ENCODE results near the gene MYB.
"Not testable (repeated sequence)": the region's sequence is repeated elsewhere in the genome, so short reads cannot be mapped to it uniquely, and the experiment has no call there.

Gene MYB

GRCh38 chr6:135141728-135142127, 39.4 kb upstream of the MYB start:
- no peaks in the 10 kb centered on the region for H3K36me3 ChIP-seq
- no peak overlapping the region for H3K27ac ChIP-seq
- TF ChIP-seq CTCF (IDR thresholded peaks at IDR 0.05): no peak
- H3K4me3 ChIP-seq (ENCODE audit: low read depth in 1 of 2, low read length in 1 of 2): no peak overlapping the region
- no peaks in the 10 kb centered on the region for H3K27me3 ChIP-seq
- peaks cover 16 to 25% of the 10 kb centered on the region in 2 experiments for H3K4me1 ChIP-seq (ENCODE audit: control insufficient read depth in 1 of 2, insufficient read depth in 1 of 2, low read depth in 1 of 2, low read length in 1 of 2)
- no peaks in the 10 kb centered on the region for H3K9me3 ChIP-seq

- not testable (repeated sequence) for H3K27me3 ChIP-seq; H3K9me3 ChIP-seq; H3K27ac ChIP-seq; H3K4me3 ChIP-seq (ENCODE audit: low read depth in 1 of 2, low read length in 1 of 2); H3K36me3 ChIP-seq
- H3K4me1 ChIP-seq (ENCODE audit: control insufficient read depth in 1 of 2, insufficient read depth in 1 of 2, low read depth in 1 of 2, low read length in 1 of 2): peaks cover 16 to 25% of the 10 kb centered on the region in 2 experiments
Observed at GRCh38 chr6:135142232-135142631, 38.9 kb upstream of the MYB start.

GRCh38 chr6:135144673-135145062, 36.4 kb upstream of the MYB start:
- no peaks in the 10 kb centered on the region for H3K36me3 ChIP-seq
- H3K4me3 ChIP-seq (ENCODE audit: low read depth in 1 of 2, low read length in 1 of 2): no peak overlapping the region
- no peaks in the 10 kb centered on the region for H3K9me3 ChIP-seq
- peaks cover 32 to 37% of the 10 kb centered on the region in 2 experiments for H3K4me1 ChIP-seq (ENCODE audit: control insufficient read depth in 1 of 2, insufficient read depth in 1 of 2, low read depth in 1 of 2, low read length in 1 of 2)
- TF ChIP-seq CTCF (IDR thresholded peaks at IDR 0.05): no peak
- H3K27ac ChIP-seq: no peak overlapping the region
- H3K27me3 ChIP-seq: no peaks in the 10 kb centered on the region

- H3K4me3 ChIP-seq (ENCODE audit: low read depth in 1 of 2, low read length in 1 of 2): peak overlapping the region; percentile 32 to 37
- no peaks in the 10 kb centered on the region for H3K36me3 ChIP-seq
- no peaks in the 10 kb centered on the region for H3K9me3 ChIP-seq
- no peak overlapping the region for H3K27ac ChIP-seq
- H3K27me3 ChIP-seq: no peaks in the 10 kb centered on the region
- peak; percentile 22 for TF ChIP-seq CTCF (IDR thresholded peaks at IDR 0.05)
- peaks cover 35 to 38% of the 10 kb centered on the region in 2 experiments for H3K4me1 ChIP-seq (ENCODE audit: control insufficient read depth in 1 of 2, insufficient read depth in 1 of 2, low read depth in 1 of 2, low read length in 1 of 2)
Observed at GRCh38 chr6:135145063-135145800, 35.9 kb upstream of the MYB start.

GRCh38 chr6:135146162-135146934, 34.8 kb upstream of the MYB start:
- Histone ChIP-seq H3K9me3 (no peaks in the 10 kb centered on the region), H3K36me3 (no peaks in the 10 kb centered on the region), H3K4me1 (ENCODE audit: control insufficient read depth in 1 of 2, insufficient read depth in 1 of 2, low read depth in 1 of 2, low read length in 1 of 2) (peaks cover 32 to 36% of the 10 kb centered on the region in 2 experiments), H3K4me3 (ENCODE audit: low read depth in 1 of 2, low read length in 1 of 2) (no peak overlapping the region), H3K27me3 (no peaks in the 10 kb centered on the region), H3K27ac (no peak overlapping the region)
- no peak for TF ChIP-seq CTCF (IDR thresholded peaks at IDR 0.05)
